GM23248 (cell line): ENCODE data around the gene POLR3A. TPM values are rescaled to one million over a fixed set of nuclear protein-coding genes. Genes with fewer than 3 reads are reported as not detected.

Experiments used
- DNase-seq: peaks from one replicate; pipeline ENCODE4 v3.0.0-alpha.2; 2015
- H2AFZ ChIP-seq: fragments of 200-600 bp; sonication (generic); 2 replicates; pipeline ENCODE4 v1.6.1; 2016; ENCODE audit warnings: antibody characterized with exemption
- H3F3A ChIP-seq: fragments of 200-600 bp; sonication (generic); 2 replicates; pipeline ENCODE4 v1.6.1; 2016; ENCODE audit warnings: mild to moderate bottlenecking, antibody characterized with exemption, mixed run types; ENCODE audit not compliant: insufficient read depth
- H3K27ac ChIP-seq: fragments of 200-600 bp; sonication (generic); 2 replicates; pipeline ENCODE4 v1.5.1; 2016; ENCODE audit warnings: mild to moderate bottlenecking
- H3K27me3 ChIP-seq: fragments of 200-600 bp; sonication (generic); replicated peaks from 2 replicates; pipeline ENCODE4 v1.6.1; 2016; ENCODE audit warnings: mild to moderate bottlenecking; ENCODE audit not compliant: insufficient read depth
- H3K36me3 ChIP-seq: fragments of 200-600 bp; sonication (generic); 2 replicates; pipeline ENCODE4 v1.6.1; 2016; ENCODE audit warnings: low read depth, mild to moderate bottlenecking
- H3K4me1 ChIP-seq: fragments of 200-600 bp; sonication (generic); 2 replicates; pipeline ENCODE4 v1.6.1; 2016; ENCODE audit warnings: mild to moderate bottlenecking; ENCODE audit not compliant: insufficient read depth
- H3K4me2 ChIP-seq: fragments of 200-600 bp; sonication (generic); one replicate; pipeline ENCODE4 v1.6.1; 2016; ENCODE audit warnings: mild to moderate bottlenecking; ENCODE audit not compliant: unreplicated experiment
- H3K4me3 ChIP-seq: fragments of 200-600 bp; sonication (generic); 2 replicates; pipeline ENCODE4 v1.5.1; 2016; ENCODE audit warnings: mild to moderate bottlenecking
- H3K79me2 ChIP-seq: fragments of 200-600 bp; sonication (generic); 2 replicates; pipeline ENCODE4 v1.6.1; 2016; ENCODE audit warnings: mild to moderate bottlenecking; ENCODE audit not compliant: insufficient read depth
- H3K9ac ChIP-seq: fragments of 200-600 bp; sonication (generic); 2 replicates; pipeline ENCODE4 v1.6.1; 2016; ENCODE audit warnings: mild to moderate bottlenecking
- H3K9me2 ChIP-seq: fragments of 200-600 bp; sonication (generic); 2 replicates; pipeline ENCODE4 v1.6.1; 2016; ENCODE audit warnings: mixed run types, mild to moderate bottlenecking, moderate library complexity; ENCODE audit not compliant: insufficient read depth
- H3K9me3 ChIP-seq: fragments of 200-600 bp; sonication (generic); one replicate; pipeline ENCODE4 v1.6.1; 2017; ENCODE audit warnings: low read depth
- H4K20me1 ChIP-seq: fragments of 200-600 bp; sonication (generic); 2 replicates; pipeline ENCODE4 v1.6.0; 2016; ENCODE audit not compliant: insufficient read depth
- EZH2 ChIP-seq: fragments of 200-600 bp; sonication (generic); IDR thresholded peaks from 2 replicates; pipeline ENCODE4 v1.6.1; 2018; ENCODE audit warnings: antibody characterized with exemption, mild to moderate bottlenecking; ENCODE audit not compliant: insufficient read depth, poor library complexity, severe bottlenecking
- EZH2phosphoT487 ChIP-seq: fragments of 200-600 bp; sonication (generic); IDR thresholded peaks from 2 replicates; pipeline ENCODE4 v1.6.1; 2018; ENCODE audit warnings: antibody characterized with exemption, moderate library complexity, mild to moderate bottlenecking, low read depth; ENCODE audit not compliant: insufficient read depth
- WGBS, 2 experiments: methylation state at CpG; one replicate each; pipeline ENCODE4 v1.1.6; 2015 to 2017; ENCODE audit warnings: low lambda C conversion rate in 2 of 2, low coverage in 1 of 2; ENCODE audit errors: missing lambda C conversion rate in 2 of 2; 5-methylcytosine and 5-hydroxymethylcytosine counted together
- in situ Hi-C: fragments of 300-500 bp; cut with MboI; formaldehyde crosslinking; loops from 2 replicates; pipeline ENCODE4 v1.15.0; 2020
- polyA plus RNA-seq: library from polyadenylated mRNA; unstranded; fragments of >200 nt; fragmentation: Nextera tagmentation; extraction: Ambion mirVana; gene quantifications from 2 replicates; pipeline ENCODE4 v1.2.1, GENCODE V29; 2016
- total RNA-seq: library from RNA; depleted of rRNA; stranded (reverse); fragments of >200 nt; shearing (Covaris generic); gene quantifications from 2 replicates; pipeline ENCODE4 v1.2.3, GENCODE V29; 2014

The POLR3A gene
- total and polyA plus RNA-seq, 2 experiments from 2014 or later, result 9.2 to 12.8 TPM

GRCh38 chr10:78042058-78042751 lies 12.9 kb upstream of the POLR3A start:
- Histone ChIP-seq H2AFZ (no peak overlapping the region), H3K4me2 (no peak overlapping the region), H3K9ac (no peak overlapping the region), H3K4me1 (peaks cover 33% of the 10 kb centered on the region), H4K20me1 (peaks cover 23% of the 10 kb centered on the region), H3K9me3 (no peaks in the 10 kb centered on the region), H3K27me3 (no peaks in the 10 kb centered on the region), H3K4me3 (no peak overlapping the region), H3K36me3 (peaks cover 55% of the 10 kb centered on the region), H3K79me2 (peaks cover 47% of the 10 kb centered on the region), H3F3A (peaks cover 76% of the 10 kb centered on the region), H3K27ac (peak overlapping the region; percentile 5; the same call in 1 of the 2 replicates), H3K9me2 (no peaks in the 10 kb centered on the region)
- no peak for TF ChIP-seq EZH2phosphoT487
- no peak for TF ChIP-seq EZH2
- DNase-seq, result no peak
- in situ Hi-C loops, result loop anchor here (10.0 kb wide), 2 partner anchors 263 to 1153 kb away; no protein-coding TSS in a partner anchor
- WGBS, 2 experiments, result 95 to 100% methylated on average over 2 of the region's 2 CpGs

GRCh38 chr10:78041170-78042057 lies 12.1 kb upstream of the POLR3A start:
- in situ Hi-C loops, result loop anchor here (10.0 kb wide), 2 partner anchors 263 to 1153 kb away; no protein-coding TSS in a partner anchor
- WGBS, 2 experiments, result 61 to 63% methylated on average over 5 of the region's 5 CpGs
- DNase-seq, result no peak
- H3F3A ChIP-seq, result peaks cover 84% of the 10 kb centered on the region
- peaks cover 40% of the 10 kb centered on the region for H3K4me1 ChIP-seq
- H3K36me3 ChIP-seq, result peaks cover 62% of the 10 kb centered on the region
- no peak overlapping the region; the same call in 1 of the 2 replicates for H3K27ac ChIP-seq
- H3K9me2 ChIP-seq, result no peaks in the 10 kb centered on the region
- H4K20me1 ChIP-seq, result peaks cover 23% of the 10 kb centered on the region
- no peak overlapping the region for H3K4me2 ChIP-seq
- H3K27me3 ChIP-seq, result no peaks in the 10 kb centered on the region
- no peak overlapping the region for H3K9ac ChIP-seq
- H3K4me3 ChIP-seq, result no peak overlapping the region
- peaks cover 55% of the 10 kb centered on the region for H3K79me2 ChIP-seq
- H2AFZ ChIP-seq, result no peak overlapping the region
- no peak for TF ChIP-seq EZH2
- TF ChIP-seq EZH2phosphoT487, result no peak
- H3K9me3 ChIP-seq, result no peaks in the 10 kb centered on the region

- H3K27ac ChIP-seq, result no peak overlapping the region
- H3K4me2 ChIP-seq, result no peak overlapping the region
- H3K27me3 ChIP-seq, result no peaks in the 10 kb centered on the region
- DNase-seq, result no peak
- H3K9me3 ChIP-seq, result no peaks in the 10 kb centered on the region
- WGBS, 2 experiments, result 59 to 63% methylated on average over 3 of the region's 3 CpGs
- TF ChIP-seq EZH2, result no peak
- no peak for TF ChIP-seq EZH2phosphoT487
- H3K9ac ChIP-seq, result no peak overlapping the region
- H3K36me3 ChIP-seq, result peaks cover 79% of the 10 kb centered on the region
- H3K4me3 ChIP-seq, result no peak overlapping the region
- no peaks in the 10 kb centered on the region for H3K9me2 ChIP-seq
- in situ Hi-C loops, result loop anchor here (10.0 kb wide), 2 partner anchors 265 to 1155 kb away; no protein-coding TSS in a partner anchor
- H3F3A ChIP-seq, result peaks cover 94% of the 10 kb centered on the region
- no peak overlapping the region for H2AFZ ChIP-seq
- peaks cover 72% of the 10 kb centered on the region for H3K79me2 ChIP-seq
- H3K4me1 ChIP-seq, result peaks cover 50% of the 10 kb centered on the region
- H4K20me1 ChIP-seq, result peaks cover 30% of the 10 kb centered on the region
These were observed 10.4 kb upstream of the POLR3A start for GRCh38 chr10:78039743-78040142.

GRCh38 chr10:78038791-78039547 lies 9.7 kb upstream of the POLR3A start:
- H3K4me3 ChIP-seq, result no peak overlapping the region
- no peak overlapping the region for H2AFZ ChIP-seq
- H3K4me2 ChIP-seq, result peak overlapping the region; percentile 7
- in situ Hi-C loops, result no loop called here
- whole genome bisulfite sequencing, 2 experiments, result 73 to 77% methylated on average over 5 of the region's 5 CpGs
- no peak for DNase-seq
- peaks cover 82% of the 10 kb centered on the region for H3K36me3 ChIP-seq
- H3K4me1 ChIP-seq, result peaks cover 42% of the 10 kb centered on the region
- no peaks in the 10 kb centered on the region for H3K9me2 ChIP-seq
- H3K9ac ChIP-seq, result 0 out of 2 replicates have a peak overlapping the region, but pooled peaks have one; percentile 9
- peaks cover 79% of the 10 kb centered on the region for H3K79me2 ChIP-seq
- H3K9me3 ChIP-seq, result no peaks in the 10 kb centered on the region
- no peaks in the 10 kb centered on the region for H3K27me3 ChIP-seq
- no peak for TF ChIP-seq EZH2
- TF ChIP-seq EZH2phosphoT487, result no peak
- peaks cover 93% of the 10 kb centered on the region for H3F3A ChIP-seq
- H4K20me1 ChIP-seq, result peaks cover 30% of the 10 kb centered on the region
- 0 out of 2 replicates have a peak overlapping the region, but pooled peaks have one; percentile 14 for H3K27ac ChIP-seq
